Fibroblast of upper back skin (primary cell): Measurements from ENCODE around the gene UGT2A3.

Experiments
- DNase-seq: peaks from one replicate; pipeline ENCODE4 v3.0.0-alpha.2; 2013

UGT2A3 gene

GRCh38 chr4:68909385-68909784, 42.2 kb downstream of the UGT2A3 start:
- DNase-seq = no peak

- DNase-seq = peak; percentile 4
Measured at GRCh38 chr4:68907788-68908700, 43.6 kb downstream of the UGT2A3 start.

- no peak for DNase-seq
Measured at GRCh38 chr4:68907245-68907644, 44.4 kb downstream of the UGT2A3 start.

GRCh38 chr4:68906780-68907137, 44.8 kb downstream of the UGT2A3 start:
- DNase-seq = no peak

- DNase-seq = no peak
Measured at GRCh38 chr4:68905939-68906779, 45.4 kb downstream of the UGT2A3 start.

- DNase-seq = no peak
Measured at GRCh38 chr4:68905598-68905938, 46.0 kb downstream of the UGT2A3 start.

GRCh38 chr4:68904786-68905185, 46.8 kb downstream of the UGT2A3 start:
- DNase-seq = no peak

- no peak for DNase-seq
Measured at GRCh38 chr4:68896749-68897148, 54.9 kb downstream of the UGT2A3 start.

GRCh38 chr4:68895561-68896198, 55.9 kb downstream of the UGT2A3 start:
- no peak for DNase-seq

GRCh38 chr4:68892861-68893260, 58.7 kb downstream of the UGT2A3 start:
- DNase-seq = no peak

- DNase-seq = no peak
Measured at GRCh38 chr4:68891678-68892077, 59.9 kb downstream of the UGT2A3 start.

GRCh38 chr4:68885545-68885944, 66.1 kb downstream of the UGT2A3 start:
- no peak for DNase-seq

GRCh38 chr4:68883870-68884269, 67.7 kb downstream of the UGT2A3 start:
- no peak for DNase-seq
